Peyer's patch (tissue), 4 donors: ENCODE data around the gene ANO8.

Source experiments
- POLR2A ChIP-seq, 2 donors: fragments of 450-650 bp; IDR thresholded peaks; one replicate each; pipeline ENCODE4 v1.5.1; 2017; ENCODE audit warnings: antibody characterized with exemption in 2 of 2, mild to moderate bottlenecking in 2 of 2, moderate library complexity in 2 of 2
- TF ChIP-seq, protein P1 (sequence below), 6 experiments: fragments of 450-650 bp in 4 of 6; fragments of 200-600 bp in 2 of 6; sonication (generic) in 1 of 6; IDR thresholded peaks; one replicate each; pipeline ENCODE4 v1.5.1; 2017 to 2019; ENCODE audit warnings: antibody characterized with exemption in 6 of 6, mild to moderate bottlenecking in 3 of 6, moderate library complexity in 1 of 6

DNA sequence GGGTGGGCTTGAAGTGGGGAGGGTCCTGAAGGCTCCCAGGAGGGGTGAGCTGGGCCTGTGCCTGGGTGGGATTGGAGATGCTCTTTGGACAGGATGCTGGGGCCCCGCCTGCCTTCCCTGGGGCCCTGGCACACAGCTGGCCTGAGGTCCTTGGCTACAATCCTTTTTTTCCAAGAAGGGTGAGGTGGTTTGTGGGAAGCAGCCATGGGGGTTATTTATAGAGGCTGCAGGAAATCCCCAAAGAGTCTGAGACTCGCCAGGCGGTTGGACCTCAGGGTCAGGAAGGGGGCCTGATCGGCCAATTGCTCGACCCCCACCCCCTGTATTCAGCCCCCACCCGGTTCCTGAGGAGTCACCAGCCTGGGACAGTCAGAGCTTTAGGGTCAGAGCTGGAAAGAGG, 12.7 kb upstream of the ANO8 start:
- TF ChIP-seq, protein P1, sequence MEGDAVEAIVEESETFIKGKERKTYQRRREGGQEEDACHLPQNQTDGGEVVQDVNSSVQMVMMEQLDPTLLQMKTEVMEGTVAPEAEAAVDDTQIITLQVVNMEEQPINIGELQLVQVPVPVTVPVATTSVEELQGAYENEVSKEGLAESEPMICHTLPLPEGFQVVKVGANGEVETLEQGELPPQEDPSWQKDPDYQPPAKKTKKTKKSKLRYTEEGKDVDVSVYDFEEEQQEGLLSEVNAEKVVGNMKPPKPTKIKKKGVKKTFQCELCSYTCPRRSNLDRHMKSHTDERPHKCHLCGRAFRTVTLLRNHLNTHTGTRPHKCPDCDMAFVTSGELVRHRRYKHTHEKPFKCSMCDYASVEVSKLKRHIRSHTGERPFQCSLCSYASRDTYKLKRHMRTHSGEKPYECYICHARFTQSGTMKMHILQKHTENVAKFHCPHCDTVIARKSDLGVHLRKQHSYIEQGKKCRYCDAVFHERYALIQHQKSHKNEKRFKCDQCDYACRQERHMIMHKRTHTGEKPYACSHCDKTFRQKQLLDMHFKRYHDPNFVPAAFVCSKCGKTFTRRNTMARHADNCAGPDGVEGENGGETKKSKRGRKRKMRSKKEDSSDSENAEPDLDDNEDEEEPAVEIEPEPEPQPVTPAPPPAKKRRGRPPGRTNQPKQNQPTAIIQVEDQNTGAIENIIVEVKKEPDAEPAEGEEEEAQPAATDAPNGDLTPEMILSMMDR (IDR thresholded peaks at IDR 0.05) = no peak
- TF ChIP-seq POLR2A (IDR thresholded peaks at IDR 0.05) = no peak
